Measurements from ENCODE around the gene EIPR1. TPM values are rescaled to one million over a fixed set of nuclear protein-coding genes. Genes with fewer than 3 reads are reported as not detected.

The EIPR1 gene
- polyA plus RNA-seq, 1 donor (not counting 4 experiments of a cell fraction or from before 2014, with no cell fraction given) = 44.3 TPM

GRCh38 chr2:3356799-3357198, 20.8 kb downstream of the EIPR1 start:
- Histone ChIP-seq H3K79me2 (ENCODE audit: control insufficient read depth, insufficient read depth, low read length) (peaks cover 30% of the 10 kb centered on the region), H3K9me1 (ENCODE audit: control insufficient read depth, extremely low read depth, insufficient read depth, low read length) (no peaks in the 10 kb centered on the region), H3K36me3 (ENCODE audit: control insufficient read depth in 2 of 2, extremely low read depth in 1 of 2, insufficient read depth in 2 of 2, low read length in 2 of 2) (peaks cover 0 to 7% of the 10 kb centered on the region in 2 experiments), H3K27ac (ENCODE audit: control insufficient read depth, insufficient read depth, low read length) (no peak overlapping the region), H3K4me1 (ENCODE audit: control insufficient read depth, extremely low read depth, insufficient read depth, low read length) (no peaks in the 10 kb centered on the region), H3K9me3 (ENCODE audit: control insufficient read depth, low read depth, low read length) (no peaks in the 10 kb centered on the region), H3K27me3 (ENCODE audit: control insufficient read depth, extremely low read depth, insufficient read depth, low read length) (no peaks in the 10 kb centered on the region), H2AFZ (ENCODE audit: control insufficient read depth, low read length) (no peak overlapping the region), H3K4me3 (ENCODE audit: control insufficient read depth in 2 of 3, extremely low read depth in 1 of 3, insufficient read depth in 2 of 3, low read depth in 1 of 3, low read length in 3 of 3) (no peak overlapping the region), H3K9ac (ENCODE audit: control insufficient read depth, extremely low read depth, insufficient read depth, low read length) (no peak overlapping the region), H3K4me2 (ENCODE audit: control insufficient read depth, extremely low read depth, insufficient read depth, low read depth, low read length) (no peak overlapping the region), H4K20me1 (ENCODE audit: control insufficient read depth, extremely low read depth, insufficient read depth, low read length) (no peaks in the 10 kb centered on the region)
- dilution Hi-C loops (cut with MboI; ENCODE audit: extremely low pct_ligation_motif_present, low sequenced_read_pairs) = no loop called here
- no peak for TF ChIP-seq EZH2 (IDR thresholded peaks at IDR 0.05; ENCODE audit: low read length)
- TF ChIP-seq, protein P1, sequence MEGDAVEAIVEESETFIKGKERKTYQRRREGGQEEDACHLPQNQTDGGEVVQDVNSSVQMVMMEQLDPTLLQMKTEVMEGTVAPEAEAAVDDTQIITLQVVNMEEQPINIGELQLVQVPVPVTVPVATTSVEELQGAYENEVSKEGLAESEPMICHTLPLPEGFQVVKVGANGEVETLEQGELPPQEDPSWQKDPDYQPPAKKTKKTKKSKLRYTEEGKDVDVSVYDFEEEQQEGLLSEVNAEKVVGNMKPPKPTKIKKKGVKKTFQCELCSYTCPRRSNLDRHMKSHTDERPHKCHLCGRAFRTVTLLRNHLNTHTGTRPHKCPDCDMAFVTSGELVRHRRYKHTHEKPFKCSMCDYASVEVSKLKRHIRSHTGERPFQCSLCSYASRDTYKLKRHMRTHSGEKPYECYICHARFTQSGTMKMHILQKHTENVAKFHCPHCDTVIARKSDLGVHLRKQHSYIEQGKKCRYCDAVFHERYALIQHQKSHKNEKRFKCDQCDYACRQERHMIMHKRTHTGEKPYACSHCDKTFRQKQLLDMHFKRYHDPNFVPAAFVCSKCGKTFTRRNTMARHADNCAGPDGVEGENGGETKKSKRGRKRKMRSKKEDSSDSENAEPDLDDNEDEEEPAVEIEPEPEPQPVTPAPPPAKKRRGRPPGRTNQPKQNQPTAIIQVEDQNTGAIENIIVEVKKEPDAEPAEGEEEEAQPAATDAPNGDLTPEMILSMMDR (optimal IDR thresholded peaks at IDR 0.05 in 1 of 3, IDR thresholded peaks at IDR 0.05 in 1 of 3, conservative IDR thresholded peaks at IDR 0.05 in 1 of 3; ENCODE audit: extremely low read depth in 1 of 3, insufficient read depth in 2 of 3, low read length in 3 of 3) = no peak
- FAIRE-seq (no peak), DNase-seq (ENCODE audit: low read depth, low spot score) (no peak)

DNA sequence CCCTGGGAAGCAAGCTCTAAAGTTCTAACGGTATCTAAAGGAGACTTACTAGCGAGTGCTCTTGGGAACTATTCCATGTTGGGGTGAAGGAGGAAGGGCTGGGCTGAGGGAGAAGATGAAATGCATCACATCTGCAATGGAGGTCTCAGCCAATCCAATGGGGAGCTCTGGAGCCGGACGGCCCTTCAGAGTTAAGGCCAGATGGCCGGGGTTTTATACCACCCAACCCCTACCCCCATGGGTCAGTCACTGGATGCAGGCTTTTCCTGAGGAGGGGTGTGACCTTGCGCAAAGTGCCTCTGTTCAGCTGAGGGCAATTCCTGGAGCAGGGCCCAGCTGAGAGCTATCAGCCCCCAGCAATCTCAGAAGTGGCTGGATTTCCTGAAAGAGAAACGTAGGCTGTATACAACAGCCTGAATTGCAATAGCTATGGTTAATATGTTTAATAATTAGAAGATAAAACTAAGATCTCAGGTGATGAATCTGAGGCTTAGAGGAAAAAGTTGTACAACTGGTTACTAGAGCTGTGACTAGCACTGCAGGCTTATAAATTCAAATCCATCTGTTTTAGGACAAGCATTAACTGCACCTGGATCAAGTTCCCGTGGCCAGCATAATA, 21.6 kb downstream of the EIPR1 start:
- H4K20me1 ChIP-seq (ENCODE audit: control insufficient read depth, extremely low read depth, insufficient read depth, low read length) = no peaks in the 10 kb centered on the region
- no peak overlapping the region for H3K27ac ChIP-seq (ENCODE audit: control insufficient read depth, insufficient read depth, low read length)
- no peak overlapping the region for H3K4me3 ChIP-seq (ENCODE audit: control insufficient read depth in 2 of 3, extremely low read depth in 1 of 3, insufficient read depth in 2 of 3, low read depth in 1 of 3, low read length in 3 of 3)
- TF ChIP-seq, protein P1 (optimal IDR thresholded peaks at IDR 0.05 in 1 of 3, IDR thresholded peaks at IDR 0.05 in 1 of 3, conservative IDR thresholded peaks at IDR 0.05 in 1 of 3; ENCODE audit: extremely low read depth in 1 of 3, insufficient read depth in 2 of 3, low read length in 3 of 3) = no peak
- TF ChIP-seq EZH2 (IDR thresholded peaks at IDR 0.05; ENCODE audit: low read length) = no peak
- no peaks in the 10 kb centered on the region for H3K9me3 ChIP-seq (ENCODE audit: control insufficient read depth, low read depth, low read length)
- no peaks in the 10 kb centered on the region for H3K4me1 ChIP-seq (ENCODE audit: control insufficient read depth, extremely low read depth, insufficient read depth, low read length)
- dilution Hi-C loops (cut with MboI; ENCODE audit: extremely low pct_ligation_motif_present, low sequenced_read_pairs) = no loop called here
- no peak overlapping the region for H2AFZ ChIP-seq (ENCODE audit: control insufficient read depth, low read length)
- no peaks in the 10 kb centered on the region for H3K27me3 ChIP-seq (ENCODE audit: control insufficient read depth, extremely low read depth, insufficient read depth, low read length)
- peaks cover 26% of the 10 kb centered on the region for H3K79me2 ChIP-seq (ENCODE audit: control insufficient read depth, insufficient read depth, low read length)
- H3K9ac ChIP-seq (ENCODE audit: control insufficient read depth, extremely low read depth, insufficient read depth, low read length) = no peak overlapping the region
- peaks cover 0 to 7% of the 10 kb centered on the region in 2 experiments for H3K36me3 ChIP-seq (ENCODE audit: control insufficient read depth in 2 of 2, extremely low read depth in 1 of 2, insufficient read depth in 2 of 2, low read length in 2 of 2)
- H3K4me2 ChIP-seq (ENCODE audit: control insufficient read depth, extremely low read depth, insufficient read depth, low read depth, low read length) = no peak overlapping the region
- H3K9me1 ChIP-seq (ENCODE audit: control insufficient read depth, extremely low read depth, insufficient read depth, low read length) = no peaks in the 10 kb centered on the region
- no peak for DNase-seq (ENCODE audit: low read depth, low spot score)
- no peak for FAIRE-seq
